EH (cell line): ENCODE data around the gene GNAO1.

Source experiments
- DNase-seq: peaks from one replicate; pipeline ENCODE4 v3.0.0-alpha.2; 2015; ENCODE audit warnings: low read depth

The GNAO1 gene

DNA sequence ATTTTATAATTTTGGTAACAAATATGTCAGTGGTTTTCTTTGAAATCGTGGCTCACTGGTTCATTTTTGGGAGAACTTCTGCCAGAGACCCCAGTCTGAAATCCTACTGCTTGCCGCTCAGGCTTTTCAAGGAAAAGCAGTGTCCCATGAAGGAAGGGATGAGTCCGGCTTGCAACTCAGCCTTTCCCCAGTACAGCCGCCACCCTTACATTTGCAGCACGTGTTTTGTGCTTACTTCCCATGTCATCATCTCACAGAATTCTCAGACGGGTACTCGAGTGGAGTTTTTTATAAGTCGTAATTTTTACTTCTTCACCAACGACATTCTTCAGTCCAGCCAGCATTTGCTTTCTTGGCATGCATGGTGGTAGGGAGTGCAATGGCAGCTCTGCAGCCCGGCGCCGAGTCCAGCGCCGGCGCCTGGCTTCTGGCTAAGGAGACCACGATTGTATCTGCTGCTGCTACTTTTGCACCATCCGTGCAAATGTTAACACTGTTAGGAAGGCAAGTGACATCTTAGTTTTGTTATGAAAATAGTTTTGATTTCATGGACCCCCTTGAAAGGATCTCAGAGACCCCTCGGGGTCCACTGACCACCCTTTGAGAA lies 123.1 kb downstream of the GNAO1 start:
- DNase-seq: no peak

DNA sequence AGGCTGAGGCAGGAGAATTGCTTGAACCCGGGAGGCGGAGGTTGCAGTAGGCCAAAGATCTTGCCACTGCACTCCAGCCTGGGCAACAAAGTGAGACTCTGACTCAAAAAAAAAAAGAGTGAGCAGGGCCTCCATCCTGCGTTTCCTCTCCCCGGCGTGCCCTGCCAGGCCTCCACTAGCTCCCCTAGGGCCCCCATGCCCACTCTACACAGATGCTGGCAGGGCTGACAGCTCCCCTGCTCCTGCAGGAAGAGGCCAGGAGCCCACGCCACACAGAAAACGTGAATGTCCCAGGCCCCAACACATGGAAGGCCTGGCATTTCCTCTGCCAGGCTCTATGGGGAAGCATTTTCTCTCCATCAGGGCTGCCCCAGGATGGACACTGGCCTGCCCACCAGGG lies 124.7 kb downstream of the GNAO1 start:
- DNase-seq: no peak

DNA sequence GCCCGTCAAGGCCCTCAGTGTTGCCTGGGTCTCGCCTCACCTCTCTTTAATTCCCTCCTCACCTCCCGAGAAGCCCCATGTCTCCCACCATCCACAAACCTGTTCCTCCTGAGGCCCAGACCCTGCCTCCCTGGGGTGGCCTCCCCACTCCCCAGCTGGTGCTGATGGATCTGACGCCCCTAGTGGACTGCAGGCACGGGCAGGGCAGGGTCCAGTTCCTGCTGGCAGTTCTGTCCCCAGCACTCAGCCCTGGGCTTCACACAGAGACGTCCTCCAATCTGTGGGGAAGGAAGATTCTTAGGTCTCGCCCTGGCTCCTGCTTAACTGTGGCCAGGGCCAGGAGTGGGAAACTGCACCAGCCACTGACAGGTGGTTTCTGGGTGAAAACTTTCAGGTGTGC lies 125.3 kb downstream of the GNAO1 start:
- no peak for DNase-seq

DNA sequence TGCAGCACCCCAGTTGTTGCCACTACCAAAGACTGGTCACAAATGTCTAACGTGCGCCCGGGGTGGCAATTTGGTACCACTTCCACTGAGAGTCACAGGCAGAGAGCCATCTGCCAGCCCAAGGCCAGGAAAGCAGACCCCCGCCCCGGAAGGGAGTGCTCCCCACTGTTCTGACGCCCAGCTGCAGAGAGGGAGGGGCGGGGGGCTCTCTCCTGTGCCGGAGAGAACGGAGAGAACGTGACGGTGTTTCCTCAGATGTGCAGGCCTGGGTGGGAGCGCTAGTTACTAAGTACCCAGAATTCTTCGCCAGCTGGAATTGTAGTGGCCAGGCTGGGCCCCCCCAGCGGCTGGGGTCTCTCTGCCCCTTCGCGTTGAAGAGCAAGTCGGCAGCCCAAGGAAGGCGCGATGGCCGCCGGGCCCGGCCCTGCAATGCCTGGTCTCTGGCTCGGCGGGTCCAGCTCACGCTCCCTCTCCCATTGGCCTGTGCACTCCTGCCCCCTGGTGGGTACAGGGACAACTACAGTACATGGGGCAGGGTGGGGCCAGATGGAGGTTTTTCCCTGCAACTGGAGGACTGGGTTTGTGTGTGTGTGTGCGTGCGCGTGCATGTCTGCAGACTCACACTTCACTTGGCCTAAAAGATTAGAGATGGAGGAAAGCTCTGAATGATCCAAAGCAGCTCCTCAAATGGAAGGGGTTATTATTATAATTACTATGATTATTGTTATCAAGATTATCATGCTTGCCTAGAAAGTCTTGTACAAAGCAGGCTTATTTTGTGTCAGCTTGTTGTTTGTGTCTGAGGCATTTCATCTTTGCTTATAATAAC lies 126.9 kb downstream of the GNAO1 start:
- peak; percentile 76 for DNase-seq

DNA sequence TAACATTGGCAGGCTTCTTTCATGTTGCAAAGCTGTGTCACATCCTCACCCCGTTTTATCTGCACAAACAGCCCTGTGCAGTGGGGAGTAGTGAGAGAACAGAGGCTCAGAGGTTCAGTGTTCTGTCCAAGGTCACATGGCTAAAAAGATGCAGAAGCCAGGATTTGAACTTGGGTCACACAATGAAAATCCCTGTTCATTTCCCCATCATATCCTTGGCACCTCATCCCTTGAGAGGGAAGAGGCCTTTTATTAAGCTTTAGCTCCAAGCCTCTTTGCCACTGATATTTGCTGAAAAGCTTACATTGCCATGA lies 127.5 kb downstream of the GNAO1 start:
- no peak for DNase-seq

DNA sequence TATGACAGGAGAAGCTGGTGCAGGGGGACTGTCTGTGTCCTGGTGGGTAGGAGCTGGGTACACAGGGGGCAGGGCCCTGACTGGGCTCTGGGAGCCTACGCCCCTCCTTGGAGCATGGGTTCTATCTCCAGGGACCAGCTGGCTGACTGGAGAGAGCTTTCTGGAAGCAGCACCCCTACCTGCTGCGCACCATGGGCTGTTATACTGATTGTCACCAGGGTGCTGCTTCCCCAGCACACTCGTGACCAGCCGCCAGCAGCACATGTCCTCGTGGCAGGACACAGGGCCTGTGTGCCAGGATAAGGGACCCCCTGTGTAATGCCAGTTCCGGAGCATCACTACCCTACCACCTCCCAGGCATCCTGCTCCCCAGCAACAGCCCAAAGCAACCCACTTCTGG lies 128.1 kb downstream of the GNAO1 start:
- DNase-seq: no peak

DNA sequence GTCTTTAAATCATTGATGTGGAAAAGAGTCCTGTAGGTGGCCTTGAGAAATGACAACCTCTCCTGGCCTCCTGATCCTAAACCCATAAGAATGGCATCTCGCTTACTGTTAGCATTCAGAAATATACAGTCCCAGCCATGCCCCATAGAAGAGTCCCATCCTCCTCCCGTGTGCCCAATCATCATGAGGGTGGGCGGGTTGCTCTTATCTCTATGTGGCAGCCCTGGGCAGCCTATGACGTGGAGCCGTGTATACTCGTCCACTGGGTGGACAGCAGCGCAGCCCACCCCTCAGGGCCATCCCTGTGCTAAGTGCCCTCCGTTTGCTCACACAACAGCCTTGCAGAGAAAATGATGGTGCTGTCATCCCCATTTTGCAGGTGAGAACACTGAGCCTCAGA lies 128.8 kb downstream of the GNAO1 start:
- DNase-seq: no peak

DNA sequence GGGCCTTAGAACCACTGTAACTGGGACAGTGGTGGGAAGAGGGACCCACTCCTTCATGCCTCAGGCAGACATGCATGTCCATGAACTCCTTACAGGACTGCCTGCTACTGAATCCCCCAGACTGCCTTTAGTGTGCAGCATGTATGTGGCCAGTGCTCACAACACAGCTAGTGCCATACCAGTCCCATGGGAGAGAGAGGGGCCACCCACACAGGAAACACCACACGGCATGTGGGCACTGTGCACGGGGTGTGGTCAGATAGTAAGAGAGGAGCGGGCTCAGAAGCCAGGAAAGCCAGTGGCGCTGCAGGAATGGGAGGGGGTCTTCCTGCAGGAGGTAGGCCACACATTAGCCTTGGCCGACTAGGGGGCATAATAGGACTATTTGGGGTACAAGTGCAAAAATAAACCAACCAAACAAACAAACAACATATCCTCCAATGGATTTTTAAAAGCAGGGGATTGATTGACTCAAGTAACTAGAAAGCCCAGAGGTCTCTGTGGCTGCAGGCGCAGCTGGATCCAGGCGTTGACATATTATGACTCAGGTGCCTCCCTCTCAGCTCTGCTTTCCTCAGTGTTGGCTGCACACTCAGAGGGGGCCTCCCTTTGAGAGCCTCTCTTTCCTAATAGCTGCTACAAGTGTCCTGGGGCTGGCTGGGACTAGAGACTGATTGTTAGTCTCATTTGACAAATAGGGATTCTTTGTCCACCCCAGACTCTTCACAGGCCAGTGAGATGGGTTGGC lies 129.7 kb downstream of the GNAO1 start:
- DNase-seq: no peak

DNA sequence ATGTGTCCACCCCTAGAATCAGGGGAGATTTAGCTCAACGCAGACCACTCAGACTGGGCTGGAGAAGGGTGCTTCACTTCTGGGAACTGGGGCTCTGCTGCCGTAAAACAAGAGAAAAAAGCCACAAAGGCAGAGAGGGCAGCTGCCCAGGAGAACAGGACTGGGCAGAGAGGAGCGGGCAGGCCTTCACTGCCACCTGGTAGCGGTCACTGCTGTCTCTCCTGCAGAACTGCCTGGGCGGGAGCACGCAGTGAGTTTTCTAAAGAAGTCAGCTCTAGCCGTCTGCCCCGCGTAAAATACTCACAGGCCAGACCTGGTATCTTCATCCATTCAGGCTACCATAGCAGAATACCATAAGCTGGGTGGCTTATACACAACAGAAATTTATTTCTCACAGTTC lies 130.3 kb downstream of the GNAO1 start:
- DNase-seq: no peak

DNA sequence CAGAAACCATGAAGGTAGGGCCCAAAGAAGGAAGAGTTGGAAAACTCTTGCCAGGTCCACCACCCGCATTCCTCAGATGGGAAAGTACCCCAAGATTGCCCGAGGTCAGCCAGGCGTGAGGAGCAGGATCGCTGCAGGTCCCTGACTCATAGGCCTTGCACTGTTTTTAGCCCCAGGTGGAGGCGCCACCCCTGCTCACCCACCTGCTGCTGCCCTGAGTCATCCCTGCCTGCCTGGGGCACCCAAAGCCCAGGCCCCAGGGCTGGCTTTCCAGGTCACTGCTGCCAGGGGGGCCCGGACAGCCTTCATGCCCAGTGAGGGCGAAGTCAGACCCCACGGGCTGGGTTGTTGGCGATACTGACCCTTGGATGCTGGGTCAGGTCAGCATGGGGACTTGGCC lies 133.1 kb downstream of the GNAO1 start:
- DNase-seq: no peak

DNA sequence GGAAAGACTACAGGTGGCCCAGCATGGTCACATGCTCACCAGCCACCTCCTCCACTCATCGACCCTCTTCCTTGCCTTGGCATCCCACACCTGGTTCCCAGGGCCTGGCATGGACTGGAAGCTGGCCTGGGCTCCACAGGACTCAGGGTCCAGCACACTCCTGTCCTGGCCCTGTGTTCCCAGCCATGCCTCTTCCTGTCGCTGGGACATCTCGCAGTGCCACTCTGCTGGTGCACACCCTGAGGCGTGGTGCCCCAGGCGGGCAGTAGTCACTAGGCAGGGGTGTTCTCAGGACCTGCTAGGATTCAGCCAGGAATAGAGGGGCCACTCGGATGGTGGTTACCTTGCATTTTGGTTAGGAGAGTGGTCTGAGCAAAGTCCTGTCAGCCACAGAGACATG lies 134.7 kb downstream of the GNAO1 start:
- DNase-seq: no peak

DNA sequence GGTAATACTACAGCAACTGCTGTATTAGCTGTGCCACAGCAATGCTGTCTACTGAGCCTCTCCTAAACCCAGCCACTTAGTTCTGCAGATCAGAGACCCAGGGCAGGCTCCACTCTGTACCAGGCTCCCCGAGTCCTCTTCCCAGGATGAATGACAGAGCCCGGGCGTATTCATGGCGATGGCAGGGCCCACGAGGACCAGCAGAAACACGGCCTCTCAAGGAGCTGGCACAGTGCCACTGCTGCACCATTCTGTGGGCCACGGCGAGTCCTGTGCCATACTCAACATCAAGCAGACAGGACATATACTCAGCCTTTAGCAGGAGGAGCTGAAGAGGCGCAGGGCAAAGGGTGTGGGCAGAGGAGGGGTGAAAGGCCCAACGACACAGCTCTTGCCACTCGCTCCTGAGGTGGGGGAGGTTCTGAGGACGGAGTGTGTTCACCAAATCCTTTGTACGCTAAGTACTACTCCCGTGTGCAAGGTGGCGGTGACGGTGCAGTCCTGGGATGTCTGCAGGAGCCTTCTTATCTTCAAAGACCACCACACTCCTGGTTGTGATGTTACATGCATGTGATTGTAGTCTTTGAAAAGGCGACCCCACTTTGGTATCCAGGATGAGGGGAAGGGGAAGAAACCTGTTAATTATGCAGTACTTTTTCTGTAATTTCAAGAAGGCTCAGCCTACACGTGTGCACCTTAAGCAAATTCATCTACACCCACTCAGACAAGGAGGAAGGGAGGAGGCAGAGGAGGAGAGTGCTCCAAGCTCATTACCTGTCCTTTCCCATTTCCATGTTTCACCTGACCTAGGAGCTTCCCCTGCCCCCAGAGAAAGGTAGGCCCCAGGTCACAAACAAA lies 136.0 kb downstream of the GNAO1 start:
- no peak for DNase-seq

DNA sequence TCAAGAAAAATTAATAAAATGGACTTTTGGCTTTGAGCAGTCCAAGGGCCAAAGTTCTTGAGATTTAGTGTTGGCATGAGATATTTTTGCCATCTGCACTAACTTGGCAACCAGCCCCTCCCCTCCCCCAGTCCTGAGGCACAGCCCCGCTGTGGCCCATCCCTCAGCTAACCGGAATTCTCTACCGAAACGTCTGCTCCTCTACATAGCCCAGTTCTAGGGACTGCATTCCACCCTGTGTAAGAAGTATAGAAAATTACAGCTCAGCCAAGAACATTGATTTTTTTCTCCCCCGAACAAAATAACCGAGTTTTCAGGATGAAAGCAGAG lies 136.6 kb downstream of the GNAO1 start:
- DNase-seq: no peak

DNA sequence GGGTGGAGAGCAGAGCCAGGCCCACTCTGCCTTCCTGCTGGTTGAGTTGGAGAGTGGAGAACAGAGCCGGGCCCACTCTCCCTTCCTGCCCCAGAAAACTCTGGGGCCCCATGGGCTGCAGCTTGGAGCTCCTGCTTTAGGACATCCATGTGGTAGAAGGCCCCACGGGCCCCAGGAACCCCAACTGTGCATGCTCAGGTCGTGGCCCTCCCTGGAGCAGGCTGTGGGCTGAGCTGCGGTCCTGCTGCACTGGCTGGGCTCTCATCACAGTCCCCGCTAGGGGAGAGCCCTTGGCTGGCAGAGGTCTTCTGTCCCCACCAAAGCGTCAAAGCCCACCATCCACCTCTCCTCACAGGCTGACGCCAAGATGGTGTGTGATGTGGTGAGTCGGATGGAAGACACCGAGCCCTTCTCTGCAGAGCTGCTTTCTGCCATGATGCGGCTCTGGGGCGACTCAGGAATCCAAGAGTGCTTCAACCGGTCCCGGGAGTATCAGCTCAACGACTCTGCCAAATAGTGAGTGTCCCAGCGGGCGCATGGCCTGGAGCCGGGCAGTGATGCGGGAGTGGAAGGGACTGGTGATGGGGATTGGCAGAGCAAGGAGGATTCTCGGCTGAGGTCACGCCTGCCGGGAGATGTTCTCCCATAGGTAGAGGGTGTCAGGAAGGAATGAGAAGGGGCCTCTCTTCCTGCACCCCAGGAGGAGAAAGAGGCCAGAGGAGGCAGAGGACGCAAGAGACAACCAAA lies 137.2 kb downstream of the GNAO1 start:
- no peak for DNase-seq

DNA sequence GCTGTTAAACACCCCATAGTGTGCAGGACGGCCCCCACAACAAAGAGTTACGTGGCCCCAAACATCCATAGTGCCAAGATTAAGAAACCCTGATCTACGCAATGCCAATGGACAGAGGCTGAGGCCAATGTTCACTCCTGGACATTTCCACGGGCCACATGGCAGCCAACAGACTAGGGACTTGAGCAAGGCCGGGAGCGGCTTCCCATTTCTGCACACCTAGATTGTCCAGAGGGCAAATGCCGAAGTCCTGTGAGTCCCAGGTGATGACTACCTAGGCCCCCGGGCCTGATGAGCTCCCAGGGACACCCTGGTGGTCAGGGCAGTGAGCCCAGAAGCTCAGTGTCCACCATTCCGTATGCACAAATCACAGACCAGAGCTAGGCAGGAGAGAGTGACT lies 138.6 kb downstream of the GNAO1 start:
- no peak for DNase-seq

DNA sequence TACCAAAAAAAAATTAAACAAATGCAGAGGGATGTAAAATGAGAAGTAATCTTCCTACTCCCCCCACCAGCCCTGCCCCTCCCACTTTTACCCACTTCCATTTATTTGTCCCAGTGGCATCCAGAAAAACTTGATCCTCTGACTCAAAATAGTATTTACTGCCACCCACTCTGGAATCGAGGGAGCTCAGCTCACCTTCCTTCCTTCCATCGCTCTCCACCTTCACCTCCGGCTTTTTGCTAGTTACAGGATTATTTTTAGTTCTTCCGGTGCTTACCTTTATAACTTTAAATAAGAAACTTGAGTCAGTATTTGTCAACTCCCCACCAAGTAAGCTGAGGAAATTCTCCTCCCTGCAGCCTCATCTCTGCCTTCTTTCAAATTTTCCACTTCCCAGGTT lies 139.2 kb downstream of the GNAO1 start:
- no peak for DNase-seq

DNA sequence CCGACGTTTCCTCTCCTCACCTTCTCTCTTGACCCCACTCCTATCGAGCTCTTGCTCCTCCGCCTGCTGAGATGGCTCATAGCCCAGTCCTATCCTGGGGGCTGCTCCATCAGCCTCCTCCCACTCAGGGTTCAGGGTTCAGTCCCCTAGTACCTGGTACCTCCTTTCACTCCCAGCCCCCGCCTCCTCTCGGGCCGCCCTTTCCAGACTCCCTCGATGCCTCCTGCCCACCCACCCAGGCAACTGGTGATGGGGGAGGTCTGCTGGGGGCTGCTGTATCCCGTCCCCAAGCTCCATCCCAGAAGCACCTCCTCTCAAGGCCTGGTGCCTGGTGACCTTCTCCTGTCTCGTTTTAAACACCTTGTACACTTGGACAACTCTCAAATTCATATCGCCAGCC lies 140.1 kb downstream of the GNAO1 start:
- DNase-seq: no peak

DNA sequence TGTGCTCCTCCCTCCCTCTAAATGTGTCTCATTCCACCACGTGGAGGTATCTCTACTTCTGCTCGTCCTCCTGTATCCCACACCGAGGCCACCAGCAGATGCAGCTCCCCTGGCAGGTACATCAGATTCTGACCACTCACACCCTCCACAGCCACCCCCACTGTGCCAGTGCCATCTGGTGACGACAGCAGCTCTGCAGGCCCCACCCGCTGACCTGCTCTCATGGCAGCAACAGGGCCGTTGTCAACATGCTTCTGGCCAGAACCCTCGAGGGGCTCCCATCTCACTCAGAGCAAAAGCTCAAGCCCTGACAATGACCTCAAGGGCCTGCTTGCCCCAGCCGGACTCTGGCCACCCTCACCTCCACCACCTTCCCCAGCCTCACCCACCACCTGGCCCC lies 140.6 kb downstream of the GNAO1 start:
- DNase-seq: no peak

DNA sequence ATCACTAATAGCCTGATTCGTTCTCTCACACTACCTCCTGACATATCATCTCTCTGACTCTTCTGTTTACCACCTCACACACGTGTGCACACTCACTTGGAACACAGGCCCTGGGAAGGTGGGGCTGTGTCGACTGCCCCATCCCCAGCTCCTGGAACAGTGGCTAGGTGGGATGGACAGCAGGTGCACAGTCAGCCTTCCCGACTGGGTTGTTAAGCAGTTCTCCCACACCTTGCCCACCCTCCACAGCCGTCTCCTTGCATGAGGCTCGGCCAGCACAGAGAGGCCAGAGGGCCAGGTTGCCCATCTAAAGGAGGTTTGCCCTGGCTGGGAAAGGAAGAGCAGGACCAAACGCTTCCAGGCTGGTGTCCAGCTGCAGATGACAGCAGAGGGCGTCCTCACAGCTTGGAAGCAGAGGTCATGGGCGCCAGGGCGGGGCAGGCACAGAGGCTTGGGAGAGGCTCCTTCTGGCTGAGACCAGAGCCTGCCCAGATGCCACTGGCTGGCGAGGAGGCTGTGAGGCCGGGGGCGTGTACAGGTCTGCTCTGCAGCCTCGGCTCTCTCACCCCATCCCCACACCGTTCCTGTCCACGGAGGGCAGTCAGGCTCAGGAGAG lies 141.3 kb downstream of the GNAO1 start:
- DNase-seq: peak; percentile 72

DNA sequence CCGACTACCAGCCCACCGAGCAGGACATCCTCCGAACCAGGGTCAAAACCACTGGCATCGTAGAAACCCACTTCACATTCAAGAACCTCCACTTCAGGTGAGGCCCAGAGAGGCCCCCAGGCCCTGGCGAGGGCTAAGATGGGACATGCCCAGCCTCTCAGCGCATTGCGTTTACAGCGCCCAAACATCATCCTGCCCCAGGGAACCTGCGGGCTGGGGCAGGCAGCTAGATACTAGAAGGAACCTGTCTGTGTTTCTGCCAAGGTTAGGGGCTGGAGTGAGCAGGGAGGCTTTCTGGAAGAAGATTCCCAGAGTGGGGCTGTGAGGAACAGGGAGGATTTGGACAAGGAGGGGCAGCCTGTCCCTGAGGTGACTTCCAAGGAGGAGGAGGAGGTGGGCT lies 143.5 kb downstream of the GNAO1 start:
- DNase-seq: no peak

DNA sequence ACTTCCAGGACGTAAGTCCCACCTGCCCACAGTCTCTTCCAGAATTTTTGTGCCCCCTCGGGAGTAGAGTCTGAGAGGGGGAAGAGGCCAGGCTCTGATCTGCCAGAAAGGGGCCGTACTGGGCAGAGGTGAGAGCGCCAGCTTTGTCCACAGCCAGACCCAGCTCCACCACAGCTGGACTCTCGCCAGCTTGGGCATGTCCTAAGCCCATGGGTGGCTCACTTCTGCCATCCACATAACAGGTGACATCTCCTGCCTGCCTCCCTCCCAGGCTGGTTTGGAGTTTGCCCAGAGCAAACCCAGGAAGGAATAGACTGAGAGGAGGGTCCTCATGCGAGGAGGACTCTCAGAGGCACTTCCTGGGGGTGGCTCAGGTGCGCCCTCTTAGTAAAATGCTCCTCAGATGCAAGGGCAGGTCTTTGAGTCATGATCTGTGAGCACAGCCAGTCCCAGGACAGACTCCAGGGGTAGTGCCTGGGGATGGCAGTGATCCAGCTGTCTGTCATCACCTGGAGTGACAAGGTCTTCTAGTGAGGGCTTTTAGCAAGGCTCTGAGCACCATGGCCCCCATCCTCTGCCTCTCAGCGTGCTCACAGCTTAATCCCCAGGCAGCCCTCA lies 144.9 kb downstream of the GNAO1 start:
- DNase-seq: no peak
